ENCODE data around the gene MAT2A. TPM values are rescaled to one million over a fixed set of nuclear protein-coding genes. Genes with fewer than 3 reads are reported as not detected.

Gene MAT2A
- total and polyA plus RNA-seq, 10 of the 15 experiments (the other 5 are each of a cell fraction or from before 2014, with no cell fraction given) = 97.6 to 408 (median 290) TPM

- in situ Hi-C loops (cut with MboI) = no loop called here
- intact Hi-C loops (cut with micrococcal nuclease; ENCODE audit: unreplicated experiment) = no loop called here
- Histone ChIP-seq H3K36me3 (ENCODE audit: control insufficient read depth in 2 of 2, insufficient read depth in 2 of 2, low read length in 1 of 2) (peaks cover 0 to 8% of the 10 kb centered on the region in 2 experiments; a peak in 2 of 4 replicates), H3K79me2 (ENCODE audit: control insufficient read depth, insufficient read depth, low read length) (peaks cover 28% of the 10 kb centered on the region), H4K20me1 (ENCODE audit: control insufficient read depth, insufficient read depth) (no peaks in the 10 kb centered on the region), H2AFZ (ENCODE audit: control insufficient read depth, low read depth, low read length) (no peak overlapping the region), H3K4me3 (no peak overlapping the region), H3K4me2 (ENCODE audit: control insufficient read depth, insufficient read depth) (no peak overlapping the region), H3K9ac (ENCODE audit: control insufficient read depth, insufficient read depth, low read length) (no peak overlapping the region), H3K27me3 (replicated peaks in 1 of 2; ENCODE audit: control insufficient read depth in 2 of 2, insufficient read depth in 2 of 2, low read length in 1 of 2) (no peaks in the 10 kb centered on the region), H3K4me1 (ENCODE audit: control insufficient read depth, insufficient read depth, low read length) (peaks cover 9% of the 10 kb centered on the region), H3K27ac (ENCODE audit: control insufficient read depth, insufficient read depth) (no peak overlapping the region), H3K9me3 (replicated peaks; ENCODE audit: control insufficient read depth, insufficient read depth, low read length) (no peaks in the 10 kb centered on the region)
- POLR2A ChIA-PET = no interaction called here
- SMC1A ChIA-PET (ENCODE audit: uncharacterized antibody, unreplicated experiment) = interaction anchor here (2.3 kb wide), 1 partner anchor 15 kb away, joined by 6 read pairs; the partner anchor contains the start of gene VAMP8
- 24% methylated on average over 3 of the region's 3 CpGs for WGBS (ENCODE audit: insufficient coverage, insufficient replicate concordance, low lambda C conversion rate, missing lambda C conversion rate)
- FAIRE-seq (no peak), ATAC-seq (no peak), DNase-seq (ENCODE audit: low read depth, low spot score) (no peak)
- no TSS peak for BruUV-seq (replicated peaks)
- RAD21 ChIA-PET (ENCODE audit: unreplicated experiment) = no interaction called here
- CTCF ChIA-PET = interaction anchor here (0.9 kb wide), 1 partner anchor 154 kb away, joined by 3 read pairs; no protein-coding TSS in a partner anchor
- TF ChIP-seq CTCF (IDR thresholded peaks at IDR 0.05 in 2 of 3, conservative IDR thresholded peaks at IDR 0.05 in 1 of 3; ENCODE audit: control insufficient read depth in 2 of 3, extremely low read depth in 1 of 3, insufficient read depth in 1 of 3, low read depth in 3 of 3, low read length in 3 of 3) (no peak), BMI1 (IDR thresholded peaks at IDR 0.05; ENCODE audit: borderline replicate concordance) (no peak)
Observed at GRCh38 chr2:85593023-85593422, 54.1 kb downstream of the MAT2A start.

Small RNA genes lying within 50 kb of the gene (small RNA-seq; reads per million reads assigned to genes)
- gene RN7SL126P = not detected

Other genes starting within 250 kb of the MAT2A start
Only the 7 nearest of the 15 such genes appear.
- 22.2 and 23.6 TPM in 2 replicates for gene GGCX, start 22.3 kb downstream of the MAT2A start, total RNA-seq (2014; rRNA removed)
- gene GGCX, start 22.3 kb downstream of the MAT2A start, total RNA-seq (2014; rRNA removed; fragmentation: Illumina TruSeq; extraction: Trizol) = 18.5 and 20.8 TPM in 2 replicates
- gene GGCX, start 22.3 kb downstream of the MAT2A start, total RNA-seq (2021) = 22.9 and 24.6 TPM in 2 replicates
- 20.5 and 26.1 TPM in 2 replicates for gene GGCX, start 22.3 kb downstream of the MAT2A start, polyA plus RNA-seq (2011; rRNA removed)
- 18.1 and 22.5 TPM in 2 replicates for gene GGCX, start 22.3 kb downstream of the MAT2A start, polyA plus RNA-seq (2014; fragmentation: Illumina TruSeq; extraction: Trizol)
- gene GGCX, start 22.3 kb downstream of the MAT2A start, polyA plus RNA-seq (2014; fragmentation: Nextera tagmentation; extraction: Ambion mirVana) = 10 to 100 TPM; 46.6 to 52.7 TPM
- 27.0 and 37.6 TPM in 2 replicates for gene GGCX, start 22.3 kb downstream of the MAT2A start, polyA plus RNA-seq (2014; rRNA removed)
- 10 to 100 TPM; 25.4 to 30.3 TPM for gene GGCX, start 22.3 kb downstream of the MAT2A start, polyA plus RNA-seq (2016; fragmentation: Nextera tagmentation; extraction: Ambion mirVana)
- 148 and 159 TPM in 2 replicates for gene VAMP8, start 38.4 kb downstream of the MAT2A start, total RNA-seq (2014; rRNA removed)
- 89.5 and 93.6 TPM in 2 replicates for gene VAMP8, start 38.4 kb downstream of the MAT2A start, total RNA-seq (2014; rRNA removed; fragmentation: Illumina TruSeq; extraction: Trizol)
- 135 and 141 TPM in 2 replicates for gene VAMP8, start 38.4 kb downstream of the MAT2A start, total RNA-seq (2021)
- 266 and 269 TPM in 2 replicates for gene VAMP8, start 38.4 kb downstream of the MAT2A start, polyA plus RNA-seq (2011; rRNA removed)
- gene VAMP8, start 38.4 kb downstream of the MAT2A start, polyA plus RNA-seq (2014; fragmentation: Illumina TruSeq; extraction: Trizol) = 266 and 296 TPM in 2 replicates
- 100 to 1,000 TPM; 544 to 744 TPM for gene VAMP8, start 38.4 kb downstream of the MAT2A start, polyA plus RNA-seq (2014; fragmentation: Nextera tagmentation; extraction: Ambion mirVana)
- gene VAMP8, start 38.4 kb downstream of the MAT2A start, polyA plus RNA-seq (2014; rRNA removed) = 184 and 193 TPM in 2 replicates
- gene VAMP8, start 38.4 kb downstream of the MAT2A start, polyA plus RNA-seq (2016; fragmentation: Nextera tagmentation; extraction: Ambion mirVana) = 100 to 1,000 TPM; 210 to 223 TPM
- gene VAMP5, start 45.3 kb downstream of the MAT2A start, total RNA-seq (2014; rRNA removed) = 17.7 and 19.3 TPM in 2 replicates
- gene VAMP5, start 45.3 kb downstream of the MAT2A start, total RNA-seq (2014; rRNA removed; fragmentation: Illumina TruSeq; extraction: Trizol) = 6.7 and 7.4 TPM in 2 replicates
- gene VAMP5, start 45.3 kb downstream of the MAT2A start, total RNA-seq (2021) = 21.8 and 24.5 TPM in 2 replicates
- gene VAMP5, start 45.3 kb downstream of the MAT2A start, polyA plus RNA-seq (2011; rRNA removed) = 1.4 and 3.8 TPM in 2 replicates
- 11.0 and 22.0 TPM in 2 replicates for gene VAMP5, start 45.3 kb downstream of the MAT2A start, polyA plus RNA-seq (2014; fragmentation: Illumina TruSeq; extraction: Trizol)
- gene VAMP5, start 45.3 kb downstream of the MAT2A start, polyA plus RNA-seq (2014; fragmentation: Nextera tagmentation; extraction: Ambion mirVana) = 10 to 100 TPM; 37.1 to 52.7 TPM
- 31.3 and 38.3 TPM in 2 replicates for gene VAMP5, start 45.3 kb downstream of the MAT2A start, polyA plus RNA-seq (2014; rRNA removed)
- 10 to 100 TPM; 23.8 to 28.0 TPM for gene VAMP5, start 45.3 kb downstream of the MAT2A start, polyA plus RNA-seq (2016; fragmentation: Nextera tagmentation; extraction: Ambion mirVana)
- 191 and 198 TPM in 2 replicates for gene RNF181, start 56.6 kb downstream of the MAT2A start, total RNA-seq (2014; rRNA removed)
- 141 TPM in 2 replicates for gene RNF181, start 56.6 kb downstream of the MAT2A start, total RNA-seq (2014; rRNA removed; fragmentation: Illumina TruSeq; extraction: Trizol)
- gene RNF181, start 56.6 kb downstream of the MAT2A start, total RNA-seq (2021) = 89.7 and 101 TPM in 2 replicates
- gene RNF181, start 56.6 kb downstream of the MAT2A start, polyA plus RNA-seq (2011; rRNA removed) = 264 and 409 TPM in 2 replicates
- gene RNF181, start 56.6 kb downstream of the MAT2A start, polyA plus RNA-seq (2014; fragmentation: Illumina TruSeq; extraction: Trizol) = 145 and 196 TPM in 2 replicates
- gene RNF181, start 56.6 kb downstream of the MAT2A start, polyA plus RNA-seq (2014; fragmentation: Nextera tagmentation; extraction: Ambion mirVana) = 100 to 1,000 TPM; 354 to 368 TPM
- 219 and 235 TPM in 2 replicates for gene RNF181, start 56.6 kb downstream of the MAT2A start, polyA plus RNA-seq (2014; rRNA removed)
- gene RNF181, start 56.6 kb downstream of the MAT2A start, polyA plus RNA-seq (2016; fragmentation: Nextera tagmentation; extraction: Ambion mirVana) = 100 to 1,000 TPM; 207 to 235 TPM
- gene TMEM150A, start 63.5 kb downstream of the MAT2A start, total RNA-seq (2014; rRNA removed) = 2.7 and 3.3 TPM in 2 replicates
- gene TMEM150A, start 63.5 kb downstream of the MAT2A start, total RNA-seq (2014; rRNA removed; fragmentation: Illumina TruSeq; extraction: Trizol) = 1.3 and 1.7 TPM in 2 replicates
- 2.5 and 3.8 TPM in 2 replicates for gene TMEM150A, start 63.5 kb downstream of the MAT2A start, total RNA-seq (2021)
- 0.68 and 1.6 TPM in 2 replicates for gene TMEM150A, start 63.5 kb downstream of the MAT2A start, polyA plus RNA-seq (2011; rRNA removed)
- gene TMEM150A, start 63.5 kb downstream of the MAT2A start, polyA plus RNA-seq (2014; fragmentation: Illumina TruSeq; extraction: Trizol) = 0.68 and 2.5 TPM in 2 replicates
- 1 to 10 TPM in 1 of 2 experiments, under 1 TPM in 1; 0.45 to 1.5 TPM for gene TMEM150A, start 63.5 kb downstream of the MAT2A start, polyA plus RNA-seq (2014; fragmentation: Nextera tagmentation; extraction: Ambion mirVana)
- 4.1 and 4.7 TPM in 2 replicates for gene TMEM150A, start 63.5 kb downstream of the MAT2A start, polyA plus RNA-seq (2014; rRNA removed)
- gene TMEM150A, start 63.5 kb downstream of the MAT2A start, polyA plus RNA-seq (2016; fragmentation: Nextera tagmentation; extraction: Ambion mirVana) = 1 to 10 TPM; 3.9 to 4.4 TPM
- gene C2orf68, start 72.9 kb downstream of the MAT2A start, total RNA-seq (2014; rRNA removed) = 26.1 and 27.5 TPM in 2 replicates
- 19.1 and 22.3 TPM in 2 replicates for gene C2orf68, start 72.9 kb downstream of the MAT2A start, total RNA-seq (2014; rRNA removed; fragmentation: Illumina TruSeq; extraction: Trizol)
- 31.5 and 34.3 TPM in 2 replicates for gene C2orf68, start 72.9 kb downstream of the MAT2A start, total RNA-seq (2021)
- gene C2orf68, start 72.9 kb downstream of the MAT2A start, polyA plus RNA-seq (2011; rRNA removed) = 44.9 and 56.1 TPM in 2 replicates
- gene C2orf68, start 72.9 kb downstream of the MAT2A start, polyA plus RNA-seq (2014; fragmentation: Illumina TruSeq; extraction: Trizol) = 25.3 and 26.5 TPM in 2 replicates
- gene C2orf68, start 72.9 kb downstream of the MAT2A start, polyA plus RNA-seq (2014; fragmentation: Nextera tagmentation; extraction: Ambion mirVana) = 10 to 100 TPM; 12.7 to 15.9 TPM
- 33.7 and 34.6 TPM in 2 replicates for gene C2orf68, start 72.9 kb downstream of the MAT2A start, polyA plus RNA-seq (2014; rRNA removed)
- 10 to 100 TPM; 30.4 to 33.9 TPM for gene C2orf68, start 72.9 kb downstream of the MAT2A start, polyA plus RNA-seq (2016; fragmentation: Nextera tagmentation; extraction: Ambion mirVana)
- 71.7 and 73.5 TPM in 2 replicates for gene USP39, start 77.0 kb downstream of the MAT2A start, total RNA-seq (2014; rRNA removed)
- gene USP39, start 77.0 kb downstream of the MAT2A start, total RNA-seq (2014; rRNA removed; fragmentation: Illumina TruSeq; extraction: Trizol) = 55.2 and 55.8 TPM in 2 replicates
- 55.1 and 56.3 TPM in 2 replicates for gene USP39, start 77.0 kb downstream of the MAT2A start, total RNA-seq (2021)
- gene USP39, start 77.0 kb downstream of the MAT2A start, polyA plus RNA-seq (2011; rRNA removed) = 55.7 and 70.9 TPM in 2 replicates
- gene USP39, start 77.0 kb downstream of the MAT2A start, polyA plus RNA-seq (2014; fragmentation: Illumina TruSeq; extraction: Trizol) = 72.8 and 80.3 TPM in 2 replicates
- 10 to 100 TPM; 24.2 to 44.7 TPM for gene USP39, start 77.0 kb downstream of the MAT2A start, polyA plus RNA-seq (2014; fragmentation: Nextera tagmentation; extraction: Ambion mirVana)
- 53.3 and 61.8 TPM in 2 replicates for gene USP39, start 77.0 kb downstream of the MAT2A start, polyA plus RNA-seq (2014; rRNA removed)
- 10 to 100 TPM; 75.7 to 79.6 TPM for gene USP39, start 77.0 kb downstream of the MAT2A start, polyA plus RNA-seq (2016; fragmentation: Nextera tagmentation; extraction: Ambion mirVana)